Globus pallidus (tissue), 1 donor: ENCODE results near the gene CALML3.

ENCODE experiments used
- DNase-seq: peaks from one replicate; pipeline ENCODE4 v3.0.0-alpha.2; 2015; ENCODE audit warnings: low spot score

Gene CALML3

GRCh38 chr10:5567477-5567876, 42.7 kb downstream of the CALML3 start:
- no peak for DNase-seq

- no peak for DNase-seq
Observed at GRCh38 chr10:5568984-5569383, 44.2 kb downstream of the CALML3 start.

GRCh38 chr10:5569568-5569967, 44.8 kb downstream of the CALML3 start:
- no peak for DNase-seq

- DNase-seq = no peak
Observed at GRCh38 chr10:5570007-5570655, 45.4 kb downstream of the CALML3 start.

GRCh38 chr10:5570979-5571810, 46.4 kb downstream of the CALML3 start:
- no peak for DNase-seq

- no peak for DNase-seq
Observed at GRCh38 chr10:5571826-5572225, 47.1 kb downstream of the CALML3 start.

GRCh38 chr10:5573319-5573950, 48.7 kb downstream of the CALML3 start:
- no peak for DNase-seq

- DNase-seq = no peak
Observed at GRCh38 chr10:5573968-5574641, 49.3 kb downstream of the CALML3 start.

GRCh38 chr10:5574642-5575131, 49.9 kb downstream of the CALML3 start:
- DNase-seq = no peak

- DNase-seq = no peak
Observed at GRCh38 chr10:5575144-5575481, 50.4 kb downstream of the CALML3 start.

- DNase-seq = no peak
Observed at GRCh38 chr10:5575482-5576153, 50.9 kb downstream of the CALML3 start.

GRCh38 chr10:5576154-5576748, 51.5 kb downstream of the CALML3 start:
- DNase-seq = no peak
